DMS114 treated with DMSO at 0.1 percent for 48 hours (cell line): ENCODE measurements around the gene PLCH1.

Experiments used
- DNase-seq: peaks from one replicate; lab custom pipeline; 2025; ENCODE audit not compliant: unreplicated experiment; lab: John Stamatoyannopoulos, UW

PLCH1 gene

DNA sequence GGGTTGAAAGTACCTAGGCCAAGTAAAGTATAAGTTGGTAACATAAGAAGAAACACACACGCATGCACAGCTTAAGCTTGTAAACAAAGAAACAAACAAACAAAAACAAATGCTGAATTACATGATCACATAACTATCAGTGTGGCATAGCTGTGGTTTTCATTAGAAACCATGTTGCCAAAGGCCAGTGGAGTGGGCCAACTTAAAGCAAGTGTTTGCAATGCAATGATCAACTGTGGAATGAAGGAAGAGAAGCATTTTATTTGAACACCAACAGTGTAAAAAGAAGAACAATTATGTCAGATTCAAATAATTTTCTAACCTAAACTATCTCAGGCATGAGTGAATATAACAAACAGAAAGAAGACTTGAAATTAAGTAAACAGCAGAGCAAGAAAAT is 252.0 kb downstream of the PLCH1 start:
- DNase-seq, result no peak

DNA sequence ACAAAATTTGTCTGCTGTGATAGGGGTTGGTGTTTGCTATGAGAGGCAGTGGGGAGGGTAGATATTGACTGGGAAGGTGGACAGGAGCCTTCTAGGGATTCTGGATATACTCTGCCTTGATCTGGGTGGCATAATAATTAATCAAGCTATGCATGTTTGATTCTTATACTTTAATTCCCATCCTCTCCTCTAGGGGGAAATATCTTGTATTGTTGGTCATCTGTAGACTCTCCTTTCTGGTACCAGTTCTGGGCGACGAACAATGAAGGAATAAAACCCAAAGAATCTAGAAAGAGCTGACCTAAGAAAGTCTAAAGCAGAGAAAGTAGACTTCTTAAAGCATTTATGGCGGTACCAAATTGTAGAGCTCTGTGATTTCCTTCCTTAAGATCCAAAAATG is 253.2 kb downstream of the PLCH1 start:
- no peak for DNase-seq

DNA sequence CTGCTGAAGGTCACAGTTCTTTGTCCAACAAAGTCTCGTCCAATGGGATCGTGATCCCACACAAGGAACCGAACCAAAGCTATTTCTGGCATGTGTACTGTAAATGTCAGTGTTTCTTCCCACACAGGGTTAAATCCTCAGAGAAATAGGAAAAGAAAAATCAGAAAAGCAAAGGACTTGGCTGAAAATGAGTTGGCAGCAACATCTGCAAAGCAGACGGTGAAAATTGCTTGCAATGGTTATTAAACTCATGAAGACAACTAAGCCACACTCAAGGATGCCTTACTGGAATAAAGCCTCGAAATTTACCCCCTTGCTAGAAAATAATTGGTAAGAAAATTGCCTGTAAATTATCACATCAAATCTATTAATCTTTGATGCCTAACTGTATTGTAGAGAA is 256.2 kb downstream of the PLCH1 start:
- DNase-seq, result no peak

DNA sequence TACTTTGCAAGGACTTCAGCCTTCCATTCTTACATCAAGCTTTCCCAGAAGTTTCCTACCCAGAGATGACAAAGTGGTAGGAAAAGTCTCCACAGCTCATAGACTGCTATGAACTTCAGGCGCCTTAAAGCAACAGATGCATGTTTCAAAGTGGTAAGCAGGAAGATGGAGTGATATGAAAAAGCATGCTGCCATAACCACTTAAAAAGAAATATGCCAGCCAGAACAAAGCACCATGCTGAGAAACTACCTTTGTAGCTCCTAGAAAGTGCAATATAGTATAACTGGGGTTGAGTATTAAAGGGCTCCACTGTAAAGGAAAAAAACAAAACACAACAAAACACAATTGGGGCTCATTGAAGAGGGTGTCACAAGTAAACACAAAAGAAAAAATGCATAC is 259.0 kb downstream of the PLCH1 start:
- no peak for DNase-seq

DNA sequence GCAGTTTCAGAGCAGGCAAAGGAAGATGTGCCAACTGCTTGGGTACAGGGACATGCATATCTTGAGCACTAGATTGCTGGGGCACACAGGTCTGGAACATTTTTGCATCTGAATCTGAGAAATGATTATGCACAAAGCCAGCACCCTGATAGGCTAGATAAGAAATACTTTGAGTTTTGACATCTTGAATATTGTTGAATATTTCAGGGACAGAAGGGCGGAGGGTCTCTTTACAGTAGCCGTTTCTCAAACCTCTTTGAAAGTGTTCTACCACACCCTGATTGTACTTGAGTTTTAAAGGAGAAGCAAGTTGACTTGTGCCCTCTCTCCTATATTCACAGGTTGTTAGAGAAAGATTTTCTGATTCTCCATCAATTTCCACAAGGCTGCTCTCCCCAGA is 263.3 kb downstream of the PLCH1 start:
- DNase-seq, result no peak

DNA sequence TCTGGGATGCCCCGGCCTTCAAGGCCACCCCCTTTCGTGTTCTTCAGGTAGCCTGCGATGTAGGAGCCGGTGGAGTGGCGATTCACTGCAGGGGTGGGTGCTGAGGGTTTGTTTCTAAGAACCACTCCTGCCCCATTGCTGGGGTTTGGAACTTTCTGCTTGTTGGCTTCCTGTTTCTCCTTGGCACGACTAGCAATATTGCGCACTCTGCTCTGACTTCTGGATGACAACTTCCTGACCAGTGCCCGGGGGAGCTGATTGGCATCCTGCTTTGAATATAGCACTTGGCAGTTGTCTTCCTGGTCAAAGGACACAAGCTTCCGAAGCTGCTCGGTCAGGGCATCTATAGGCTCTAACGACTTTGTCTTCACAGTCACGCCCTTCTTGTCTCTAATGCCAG is 263.8 kb downstream of the PLCH1 start:
- DNase-seq, result no peak

DNA sequence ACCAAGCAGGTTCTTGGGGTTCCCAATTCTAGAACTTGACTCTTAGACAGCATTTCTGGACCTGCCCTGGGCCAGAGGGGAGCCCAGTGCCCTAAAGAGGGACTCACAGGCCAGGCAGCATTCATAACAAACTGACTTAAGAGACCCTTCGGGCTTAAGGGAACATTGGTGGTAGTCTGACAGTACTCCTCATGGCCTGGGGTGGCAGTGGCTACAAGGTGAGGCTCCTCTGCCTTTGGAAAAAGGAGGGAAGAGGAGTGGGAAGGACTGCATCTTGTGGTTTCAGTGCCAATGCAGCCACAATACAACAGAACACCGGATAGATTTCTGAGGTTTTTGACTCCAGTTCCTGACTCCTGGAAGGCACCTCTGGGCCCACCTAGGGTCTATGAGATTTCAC is 279.2 kb downstream of the PLCH1 start:
- DNase-seq, result no peak

DNA sequence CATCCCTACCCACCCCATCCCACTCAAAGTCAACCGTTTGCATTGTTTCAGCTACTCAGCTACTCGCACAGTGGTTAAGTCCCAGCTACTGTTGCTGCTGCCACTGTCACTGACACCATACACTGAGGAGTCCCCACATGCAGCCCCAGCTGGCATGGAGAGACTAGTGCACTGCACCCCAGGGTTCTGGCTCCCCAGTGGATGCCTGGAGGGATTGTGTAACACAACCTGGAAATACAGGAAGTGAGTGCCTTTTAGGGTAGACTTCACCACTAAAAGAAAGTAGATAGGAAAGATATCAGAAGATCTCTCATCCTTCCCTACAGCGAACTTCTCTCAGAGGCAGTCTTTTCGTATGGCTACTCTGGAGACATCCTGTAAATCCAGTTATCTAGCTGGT is 282.2 kb downstream of the PLCH1 start:
- DNase-seq, result no peak

DNA sequence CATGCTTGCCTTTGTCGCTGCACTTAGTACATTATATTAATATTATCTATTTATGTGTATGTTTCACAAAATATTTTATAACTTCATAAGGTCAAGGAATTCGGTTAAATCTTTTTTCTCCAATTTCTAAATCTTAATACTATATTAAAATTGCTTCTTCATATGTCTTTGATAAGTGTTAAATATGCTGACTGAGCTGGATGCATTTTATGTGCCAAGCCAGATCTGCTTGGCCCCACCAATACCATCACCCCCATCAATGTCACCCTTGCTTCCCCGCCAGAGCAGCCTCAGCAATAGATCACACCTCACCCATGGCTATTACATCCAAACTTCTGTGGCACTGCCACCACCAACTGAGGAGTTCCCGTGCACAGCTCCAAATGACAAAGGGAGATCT is 287.3 kb downstream of the PLCH1 start:
- DNase-seq, result no peak

DNA sequence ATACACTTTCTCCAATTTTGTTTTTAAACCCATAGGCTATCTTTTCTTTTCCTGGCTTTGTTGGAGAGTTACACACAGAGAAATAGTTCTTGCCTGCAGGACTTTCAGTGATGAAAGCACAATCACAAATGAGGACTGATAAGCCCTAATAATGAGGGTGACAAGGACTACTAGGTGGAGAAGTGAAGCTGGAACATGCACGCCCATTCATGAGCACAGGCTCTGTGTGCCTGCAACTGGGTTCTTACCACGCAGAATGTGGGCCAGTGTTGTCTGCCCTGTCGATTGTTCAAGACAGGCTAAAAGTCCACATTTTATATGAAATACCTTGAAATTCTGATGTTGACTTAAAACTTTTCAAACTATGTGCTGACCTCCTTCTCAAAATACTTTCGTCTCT is 289.1 kb downstream of the PLCH1 start:
- DNase-seq, result no peak

DNA sequence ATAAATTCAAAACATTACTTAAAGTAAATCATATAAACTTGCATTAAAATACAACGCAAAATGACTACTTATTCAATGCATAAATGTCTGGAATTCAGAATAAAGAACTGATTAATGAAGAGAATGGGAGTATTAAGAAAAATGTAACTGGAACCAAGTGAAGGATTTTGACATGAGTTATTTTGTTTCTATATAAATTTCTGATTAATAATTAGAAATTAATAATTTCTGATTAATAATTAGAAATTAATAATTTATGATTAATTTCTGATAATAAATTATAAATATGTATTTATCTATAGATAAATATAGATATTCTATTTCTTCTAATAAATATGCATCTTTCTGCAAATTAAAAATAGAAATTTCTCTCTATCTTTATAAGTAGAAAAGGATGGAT is 291.4 kb downstream of the PLCH1 start:
- DNase-seq, result no peak

DNA sequence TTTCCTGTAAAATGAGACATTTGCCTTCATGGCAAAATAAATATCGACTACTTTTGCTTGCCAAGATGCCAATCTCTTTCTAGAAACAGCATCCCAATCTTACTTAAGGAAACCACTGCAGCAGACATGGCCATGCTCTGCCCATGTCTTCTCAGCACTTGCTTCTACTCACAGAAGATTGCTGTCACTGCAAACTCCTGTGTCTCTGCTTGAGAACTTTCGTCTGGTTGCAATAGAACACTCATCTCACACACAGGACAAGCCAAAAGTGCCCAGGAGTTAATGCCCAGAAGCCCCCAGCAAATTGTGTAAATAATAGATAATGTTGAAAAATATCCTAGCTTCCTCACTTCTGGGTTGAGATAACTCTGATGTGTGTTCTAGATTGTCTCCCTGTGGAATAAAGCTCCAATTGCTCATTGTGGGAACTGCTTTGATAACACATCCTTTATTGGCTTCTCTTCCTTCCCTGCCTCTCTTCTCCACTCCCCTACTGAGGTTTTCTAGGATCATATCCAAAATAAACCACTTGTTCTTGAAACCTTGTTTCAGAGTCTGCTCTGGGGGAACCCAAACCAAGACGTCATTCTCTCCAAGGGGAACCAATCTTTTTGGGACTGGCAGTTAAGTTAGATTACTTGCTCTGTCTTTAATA is 295.1 kb downstream of the PLCH1 start:
- DNase-seq, result no peak

DNA sequence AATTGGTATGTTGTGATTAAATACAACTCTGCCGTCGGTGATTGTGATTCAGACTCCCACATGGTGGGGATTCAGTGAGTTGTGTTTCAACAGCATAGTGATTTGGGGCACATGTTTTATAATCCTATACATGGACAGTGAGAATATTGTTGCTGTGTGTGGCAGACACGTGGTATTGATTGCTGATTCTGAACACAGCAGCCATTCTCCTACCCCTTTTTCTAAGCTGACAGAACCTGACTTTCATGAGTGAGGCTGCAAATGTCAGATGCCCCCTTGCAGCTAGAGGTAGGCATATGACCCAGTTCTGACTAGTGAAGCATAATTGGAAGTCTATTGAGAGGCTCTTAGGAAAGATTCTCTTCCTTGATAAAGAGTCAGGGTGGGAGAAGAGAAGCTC is 296.3 kb downstream of the PLCH1 start:
- DNase-seq, result no peak

DNA sequence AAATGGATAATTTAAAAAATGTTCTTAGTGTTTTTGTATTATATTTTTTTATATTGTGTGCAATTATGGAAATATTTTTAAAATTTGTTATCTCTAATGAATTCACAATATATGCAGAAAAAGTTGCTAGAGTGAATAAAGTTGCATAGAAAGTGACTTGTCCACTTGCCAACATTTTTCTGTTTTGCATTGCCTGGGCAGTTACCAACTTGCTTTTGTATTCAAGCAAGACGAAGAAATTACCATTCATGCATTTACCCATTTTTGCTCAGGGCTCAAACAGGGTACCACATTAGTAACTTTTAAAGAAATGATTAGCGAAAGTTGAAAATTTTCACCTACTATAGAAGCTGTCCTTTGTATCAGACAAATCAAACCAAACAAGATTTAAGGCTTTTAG is 298.5 kb downstream of the PLCH1 start:
- no peak for DNase-seq

DNA sequence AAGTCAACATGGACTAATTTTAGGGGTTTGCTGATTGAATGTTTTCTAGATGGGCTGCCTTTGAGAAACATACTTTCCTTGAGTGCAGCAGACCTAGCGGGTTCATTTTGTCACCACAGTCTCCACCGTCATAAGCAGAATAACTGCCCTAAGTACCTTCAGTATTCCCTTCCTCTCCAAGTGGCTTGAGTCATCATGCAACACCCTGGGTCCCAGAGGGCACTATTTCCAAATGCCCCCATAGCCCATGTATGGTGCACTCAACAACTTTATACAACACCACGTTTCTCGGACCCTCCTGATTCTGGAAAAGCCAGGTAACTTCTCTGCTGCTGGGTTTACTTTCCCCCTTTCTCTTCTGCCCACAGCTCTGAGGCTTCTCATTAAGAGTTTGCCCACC is 300.1 kb downstream of the PLCH1 start:
- DNase-seq, result no peak

DNA sequence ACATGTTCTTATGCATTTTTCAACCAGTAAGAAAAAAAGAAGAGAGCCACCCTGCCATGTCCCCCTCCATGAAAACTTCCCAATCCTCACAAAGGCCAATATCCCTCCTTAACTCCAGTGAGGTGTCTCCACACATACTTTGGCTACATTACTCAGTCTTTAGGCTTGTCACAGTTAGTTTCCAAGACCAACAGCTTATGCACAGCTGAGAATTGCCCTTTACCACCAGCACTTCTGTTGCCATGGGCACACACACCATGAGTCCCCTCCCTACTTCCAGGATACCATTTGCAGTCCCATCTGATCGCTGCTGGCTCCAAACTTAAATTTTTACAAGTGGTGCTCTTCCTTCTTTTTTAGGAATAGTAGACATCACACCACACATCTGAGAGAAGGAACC is 301.1 kb downstream of the PLCH1 start:
- DNase-seq, result no peak

DNA sequence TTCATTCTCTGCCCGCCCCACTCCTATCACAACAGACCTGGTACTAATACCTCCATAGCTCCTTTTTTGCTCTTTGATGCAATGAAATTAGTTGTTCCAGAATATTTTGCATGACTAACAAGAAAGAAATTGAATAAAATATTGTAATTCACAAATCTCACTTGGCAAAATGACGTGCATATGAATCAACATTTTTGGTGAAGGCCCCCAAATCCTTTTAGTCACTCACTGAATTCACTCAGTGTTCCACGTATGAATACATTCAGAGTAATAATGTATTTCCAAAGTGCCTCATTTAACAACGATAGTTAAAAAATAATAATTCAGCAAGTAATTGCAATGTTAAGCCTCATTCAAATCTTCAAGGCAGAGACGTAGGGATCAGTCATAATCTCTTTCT is 302.8 kb downstream of the PLCH1 start:
- no peak for DNase-seq

DNA sequence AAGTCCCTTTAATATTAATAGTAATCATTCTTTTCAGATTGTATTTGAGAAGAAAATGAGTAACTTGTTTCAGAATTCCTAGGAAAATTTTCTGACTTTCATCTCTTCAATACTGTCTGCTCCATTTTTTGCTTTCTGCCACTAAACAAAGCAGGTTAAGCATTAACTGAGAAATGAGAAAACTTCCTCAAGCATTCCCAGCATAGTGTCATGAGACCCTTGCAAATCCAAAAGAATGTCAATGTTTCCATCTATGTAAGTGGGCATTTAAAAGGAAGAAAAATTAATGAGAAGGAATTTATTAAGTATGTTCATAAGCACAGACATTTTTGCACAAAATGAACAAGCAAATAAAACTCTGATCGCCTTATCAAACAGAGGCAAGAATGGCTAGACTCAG is 303.4 kb downstream of the PLCH1 start:
- no peak for DNase-seq

DNA sequence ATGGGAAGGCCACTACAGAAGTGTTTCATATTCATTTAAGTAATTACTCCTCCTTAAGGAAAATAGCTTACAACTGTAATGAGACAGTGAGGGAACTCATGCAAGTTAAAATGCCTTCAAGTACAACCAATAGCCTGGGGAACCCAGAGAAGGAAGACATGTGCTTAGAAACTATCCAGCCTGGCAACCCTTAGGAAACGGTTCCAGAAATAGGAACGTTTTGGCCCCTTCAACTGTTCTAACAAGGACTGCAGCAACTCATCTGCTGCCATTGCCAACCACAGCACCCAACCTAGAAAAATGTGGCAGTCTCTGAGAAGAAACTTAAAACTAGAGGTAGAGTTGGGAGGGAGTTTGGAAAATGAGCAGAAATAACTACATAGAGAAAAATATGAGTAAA is 303.8 kb downstream of the PLCH1 start:
- no peak for DNase-seq

DNA sequence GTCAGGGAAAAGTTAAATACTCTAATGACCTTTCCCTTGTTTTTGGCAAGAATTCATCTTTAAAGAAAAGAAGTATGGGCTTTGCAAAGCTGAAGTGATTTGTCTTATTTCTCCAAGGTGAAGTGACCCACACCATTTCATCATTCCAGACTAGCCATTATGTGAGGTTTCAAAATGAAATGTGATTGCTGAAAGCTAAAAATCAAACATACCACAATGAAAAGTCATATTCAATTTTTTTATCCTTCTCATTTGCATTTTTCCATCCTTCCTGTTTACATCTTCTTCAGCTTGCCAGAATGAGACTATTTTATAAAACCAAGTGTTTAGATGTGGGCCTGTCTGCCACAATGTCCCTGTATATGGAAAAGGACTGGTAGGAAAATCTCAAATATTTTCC is 309.1 kb downstream of the PLCH1 start:
- no peak for DNase-seq

DNA sequence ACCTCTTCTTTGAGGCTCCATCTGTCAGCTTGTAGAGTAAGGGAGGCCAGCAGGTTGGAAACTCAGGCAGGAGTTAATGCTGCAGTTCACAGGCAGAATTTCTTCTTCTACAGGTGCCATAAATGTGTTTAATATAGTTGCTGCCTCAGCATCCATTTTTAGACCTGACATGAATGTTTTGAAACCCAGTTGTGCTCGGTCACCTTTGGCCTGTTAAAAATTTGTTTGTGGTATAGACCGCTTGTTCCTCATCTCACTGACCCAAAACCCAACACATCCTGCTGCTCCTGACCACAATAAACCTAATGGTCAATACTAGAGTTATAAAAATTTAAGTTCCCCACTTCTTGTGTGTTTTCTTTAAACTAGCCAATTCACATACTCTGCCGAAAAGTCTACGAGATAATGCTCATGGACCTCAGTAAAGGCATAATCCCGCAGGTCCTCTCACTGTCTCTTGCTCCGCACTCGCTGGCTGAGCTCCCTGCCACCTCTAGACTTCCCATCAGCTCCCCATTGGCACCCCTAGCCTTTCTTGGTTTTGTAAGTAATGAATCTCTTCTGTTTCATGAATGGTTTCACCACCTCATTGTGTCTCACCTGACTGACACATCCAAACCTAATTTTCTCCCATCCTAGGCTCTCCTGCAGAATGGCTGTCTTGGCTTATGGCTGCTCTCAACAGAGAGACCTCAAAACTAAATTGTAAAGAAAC is 312.9 kb downstream of the PLCH1 start:
- DNase-seq, result no peak

DNA sequence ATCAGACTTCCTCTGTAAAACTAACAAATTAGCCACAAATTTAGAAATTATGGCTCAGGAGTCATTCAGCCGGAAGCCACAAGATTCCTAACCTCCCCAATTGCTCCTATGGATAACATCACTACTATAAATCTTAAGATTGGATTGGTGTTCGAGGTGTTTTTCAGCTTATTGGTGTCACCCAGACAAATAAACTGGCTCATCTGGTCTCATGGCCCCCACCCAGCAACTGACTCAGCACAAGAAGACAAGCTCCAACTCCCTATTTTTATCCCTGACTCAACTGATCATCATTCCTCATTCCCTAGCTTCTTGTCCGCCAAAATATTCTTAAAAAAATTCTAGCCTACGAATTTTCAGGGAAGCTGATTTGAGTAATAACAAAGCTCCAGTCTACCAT is 316.3 kb downstream of the PLCH1 start:
- no peak for DNase-seq
